Pancreas (tissue), 10 donors: ENCODE data around the gene BOK. TPM values are rescaled to one million over a fixed set of nuclear protein-coding genes. Genes with fewer than 3 reads are reported as not detected.

Experiments
- ATAC-seq, 4 donors: fragments of 200-7000 bp; cut with Tn5 transposase; one replicate each; pipeline versions ENCODE4 v1.8.0 to v1.9.1; 2020; ENCODE audit warnings: mild to moderate bottlenecking in 4 of 4, moderate library complexity in 4 of 4
- DNase-seq, 6 donors: peaks; one replicate each; pipeline ENCODE4 v3.0.0-alpha.2; 2020
- FAIRE-seq: peaks from 2 replicates; lab custom pipeline; 2012; peaks lifted over from hg19 to GRCh38; lab: Jason Lieb, UNC
- H3K27ac ChIP-seq, 4 donors: fragments of 200-600 bp; sonication (generic); 1 replicate in 3 of 4; 2 replicates in 1 of 4; pipeline versions ENCODE4 v1.5.0 to v1.8.0; 2020
- H3K27me3 ChIP-seq, 4 donors: fragments of 200-600 bp; one replicate each; pipeline ENCODE4 v1.8.0; 2021
- H3K36me3 ChIP-seq, 3 donors: fragments of 200-600 bp; sonication (generic) in 1 of 3; one replicate each; pipeline versions ENCODE4 v1.5.0 to v1.8.0; 2020 to 2021
- H3K4me1 ChIP-seq, 3 donors: fragments of 200-600 bp; one replicate each; pipeline ENCODE4 v1.8.0; 2021
- H3K4me3 ChIP-seq, 4 donors: fragments of 200-600 bp; sonication (generic) in 2 of 4; one replicate each; pipeline versions ENCODE4 v1.5.0 to v1.8.0; 2020 to 2021
- H3K9me3 ChIP-seq, 4 donors: fragments of 200-600 bp; one replicate each; pipeline ENCODE4 v1.8.0; 2021
- CTCF ChIP-seq, 4 donors: fragments of 200-600 bp; sonication (generic) in 3 of 4; IDR thresholded peaks; one replicate each; pipeline versions ENCODE4 v1.5.0 to v1.8.0; 2021; ENCODE audit warnings: antibody characterized with exemption in 4 of 4
- WGBS, 2 donors: extraction: QIAGEN DNeasy Blood & Tissue Kit; methylation state at CpG; one replicate each; pipeline ENCODE4 v1.1.7; 2013; 5-methylcytosine and 5-hydroxymethylcytosine counted together
- intact Hi-C, 3 donors: fragments of 100-400 bp; cut with DNase I; formaldehyde crosslinking; loops; one replicate each; pipeline versions ENCODE4 v1.11.1 to v1.14.2; 2022
- polyA plus RNA-seq, 2 donors: library from polyadenylated mRNA; stranded (reverse); fragments of 200-250 nt; gene quantifications; one replicate each; pipeline ENCODE4 v1.2.3, GENCODE V29; 2013
- total RNA-seq, 6 donors: library from RNA; stranded (reverse); fragmentation: NEBNext Ultra II Directional in 4 of 6; extraction: Animal tissue kit (Norgen Biotek cat#: 25700) in 4 of 6; gene quantifications; one replicate each; pipeline versions ENCODE4 v1.2.1 to v1.2.4, GENCODE V29; 2021 to 2023
- donor health status: healthy with polysubstance abuse.
- donor health status: DM: no; HTN: no; CAD: no; lungs with moderate emphysema.
- donor health status: DM: no; HTN: no; CAD: no.
- donor health status: control.
- donor health status: control.
- donor health status: Bipolar disorder and iron deficiency.
- donor health status: DM: yes; HTN: yes; CAD: no.
- donor health status: DM: no; HTN: no; CAD: no.
- donor health status: DM: no; HTN: no; CAD: no.
- donor health status: DM: yes; HTN: yes; CAD: no.

Gene BOK
- total and polyA plus RNA-seq, 8 donors = 10.0 to 24.8 (median 11.6) TPM

DNA sequence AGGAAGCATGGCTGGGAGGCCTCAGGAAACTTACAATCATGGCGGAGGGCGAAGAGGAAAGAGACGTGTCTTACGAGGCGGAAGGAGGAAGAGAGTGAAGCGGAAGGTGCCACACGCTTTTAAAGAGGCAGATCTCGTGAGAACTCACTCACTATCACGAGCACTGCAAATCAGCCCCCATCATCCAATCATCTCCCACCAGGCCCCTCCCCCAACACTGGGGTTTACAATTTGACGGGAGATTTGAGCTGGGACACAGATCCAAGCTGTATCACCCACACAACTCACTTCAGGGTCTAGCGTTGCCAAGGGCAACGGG lies 5.1 kb upstream of the BOK start:
- Histone ChIP-seq H3K9me3 (no peaks in the 10 kb centered on the region), H3K36me3 (no peaks in the 10 kb centered on the region), H3K4me3 (no peak overlapping the region), H3K27ac (no peak overlapping the region), H3K27me3 (no peaks in the 10 kb centered on the region), H3K4me1 (peaks cover 0 to 3% (median 0%) of the 10 kb centered on the region in 3 donors)
- DNase-seq (no peak), ATAC-seq (no peak), FAIRE-seq (no peak)
- intact Hi-C loops = no loop called here
- no peak for TF ChIP-seq CTCF (IDR thresholded peaks at IDR 0.05)
- WGBS, 2 donors = 82 to 86% methylated on average over 12 of the region's 12 CpGs

GRCh38 chr2:241553981-241554380 lies 4.6 kb upstream of the BOK start:
- intact Hi-C loops = no loop called here
- Histone ChIP-seq H3K36me3 (no peaks in the 10 kb centered on the region), H3K4me3 (no peak overlapping the region), H3K27ac (no peak overlapping the region), H3K4me1 (peaks cover 0 to 3% (median 0%) of the 10 kb centered on the region in 3 donors), H3K27me3 (no peaks in the 10 kb centered on the region), H3K9me3 (no peaks in the 10 kb centered on the region)
- ATAC-seq (no peak), FAIRE-seq (no peak), DNase-seq (no peak)
- WGBS, 2 donors = 62 to 69% methylated on average over 6 of the region's 6 CpGs
- no peak for TF ChIP-seq CTCF (IDR thresholded peaks at IDR 0.05)

GRCh38 chr2:241554610-241555322 lies 3.8 kb upstream of the BOK start:
- H3K36me3 ChIP-seq = no peaks in the 10 kb centered on the region
- no peak overlapping the region for H3K27ac ChIP-seq
- H3K4me3 ChIP-seq = no peak overlapping the region
- no peaks in the 10 kb centered on the region for H3K9me3 ChIP-seq
- intact Hi-C loops = no loop called here
- H3K27me3 ChIP-seq = no peaks in the 10 kb centered on the region
- H3K4me1 ChIP-seq = peaks cover 0 to 3% (median 0%) of the 10 kb centered on the region in 3 donors
- DNase-seq = no peak
- no peak for ATAC-seq
- WGBS, 2 donors = 79 to 90% methylated on average over 7 of the region's 7 CpGs
- no peak for TF ChIP-seq CTCF (IDR thresholded peaks at IDR 0.05)
- FAIRE-seq = no peak

GRCh38 chr2:241555711-241556110 lies 2.8 kb upstream of the BOK start:
- 59 to 62% methylated on average over 3 of the region's 3 CpGs for WGBS, 2 donors
- DNase-seq = peak in 1 of 6 donors; percentile 3
- no peaks in the 10 kb centered on the region for H3K9me3 ChIP-seq
- peaks cover 0 to 10% (median 8%) of the 10 kb centered on the region in 3 donors for H3K4me1 ChIP-seq
- H3K36me3 ChIP-seq = no peaks in the 10 kb centered on the region
- intact Hi-C loops = no loop called here
- H3K27ac ChIP-seq = no peak overlapping the region
- H3K4me3 ChIP-seq = no peak overlapping the region
- FAIRE-seq = no peak
- H3K27me3 ChIP-seq = no peaks in the 10 kb centered on the region
- TF ChIP-seq CTCF (IDR thresholded peaks at IDR 0.05) = no peak
- ATAC-seq = no peak

DNA sequence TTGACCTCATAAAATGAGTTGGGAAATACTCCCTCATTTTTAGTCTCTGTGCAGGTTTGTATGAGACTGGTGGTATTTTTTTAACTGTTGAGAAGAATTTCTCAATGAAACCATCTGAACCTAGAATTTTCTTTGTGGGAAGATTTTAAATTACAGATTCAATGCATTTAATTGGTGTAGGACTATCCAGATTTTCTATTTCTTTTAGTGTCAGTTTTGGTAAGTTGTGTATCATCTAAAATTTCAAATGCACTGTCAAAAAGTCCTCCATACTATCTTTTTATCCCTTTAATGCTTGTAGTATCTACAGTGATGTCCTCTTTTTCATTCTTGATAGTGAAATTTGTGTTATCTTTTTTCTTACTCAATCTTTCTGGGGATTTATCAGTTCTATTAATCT lies 1.8 kb upstream of the BOK start:
- ATAC-seq (no peak), DNase-seq (no peak), FAIRE-seq (no peak)
- H3K4me3 ChIP-seq = no peak overlapping the region
- H3K36me3 ChIP-seq = no peaks in the 10 kb centered on the region
- TF ChIP-seq CTCF (IDR thresholded peaks at IDR 0.05) = no peak
- H3K27ac ChIP-seq = no peak overlapping the region
- peaks cover 0 to 10% (median 8%) of the 10 kb centered on the region in 3 donors for H3K4me1 ChIP-seq
- no peaks in the 10 kb centered on the region for H3K27me3 ChIP-seq
- H3K9me3 ChIP-seq = no peaks in the 10 kb centered on the region
- intact Hi-C loops = no loop called here
